PC-9 (cell line): ENCODE data around the gene KCNH8. TPM values are rescaled to one million over a fixed set of nuclear protein-coding genes. Genes with fewer than 3 reads are reported as not detected.

Source experiments
- BruUV-seq: library from RNA; stranded (reverse); fragments of 400-500 nt; replicated peaks from 2 replicates; lab custom pipeline; 2021; lab: Mats Ljungman, UMichigan
- CTCF ChIA-PET: fragments of 300-600 bp; sonication (Branson Sonifier 250); formaldehyde crosslinking; loops from one replicate; lab custom pipeline; 2022; ENCODE audit warnings: antibody characterized with exemption; lab: Charles Lee
- POLR2A ChIA-PET: fragments of 300-600 bp; sonication (Branson Sonifier 250); formaldehyde crosslinking; loops from one replicate; lab custom pipeline; 2022; ENCODE audit warnings: antibody characterized with exemption; ENCODE audit not compliant: unreplicated experiment; lab: Charles Lee
- DNase-seq, 2 experiments: peaks; one replicate each; pipeline versions ENCODE4 v3.0.0 to v3.0.0-alpha.2; 2015 to 2022; ENCODE audit warnings: mixed read lengths in 1 of 2
- H2AFZ ChIP-seq: fragments of 200-600 bp; sonication (generic); 2 replicates; pipeline ENCODE4 v1.8.1; 2017; ENCODE audit warnings: antibody characterized with exemption
- H3F3A ChIP-seq: fragments of 200-600 bp; sonication (generic); 2 replicates; pipeline ENCODE4 v1.8.1; 2017; ENCODE audit warnings: antibody characterized with exemption, mild to moderate bottlenecking, low read depth; ENCODE audit not compliant: insufficient read depth
- H3K27ac ChIP-seq: fragments of 200-600 bp; sonication (generic); 2 replicates; pipeline ENCODE4 v1.6.1; 2016; ENCODE audit warnings: mixed run types
- H3K27me3 ChIP-seq: fragments of 200-600 bp; sonication (generic); 2 replicates; pipeline ENCODE4 v1.6.1; 2016; ENCODE audit warnings: low read depth, mixed run types; ENCODE audit not compliant: insufficient read depth
- H3K36me3 ChIP-seq: fragments of 200-600 bp; sonication (generic); 2 replicates; pipeline ENCODE4 v1.6.1; 2016; ENCODE audit warnings: low read depth, mixed run types
- H3K4me1 ChIP-seq: fragments of 200-600 bp; sonication (generic); replicated peaks from 2 replicates; pipeline ENCODE4 v1.6.1; 2016; ENCODE audit warnings: mixed run types; ENCODE audit not compliant: insufficient read depth
- H3K4me2 ChIP-seq: fragments of 200-600 bp; sonication (generic); 2 replicates; pipeline ENCODE4 v1.6.1; 2017; ENCODE audit warnings: mixed run types
- H3K4me3 ChIP-seq: fragments of 200-600 bp; sonication (generic); 2 replicates; pipeline ENCODE4 v1.6.1; 2016; ENCODE audit warnings: mixed run types
- H3K79me2 ChIP-seq: fragments of 200-600 bp; sonication (generic); 2 replicates; pipeline ENCODE4 v1.6.1; 2017; ENCODE audit warnings: low read depth, mixed run types
- H3K9me2 ChIP-seq: fragments of 200-600 bp; sonication (generic); 2 replicates; pipeline ENCODE4 v1.8.1; 2017; ENCODE audit warnings: mild to moderate bottlenecking; ENCODE audit not compliant: insufficient read depth
- H3K9me3 ChIP-seq: fragments of 200-600 bp; sonication (generic); 2 replicates; pipeline ENCODE4 v1.8.1; 2016; ENCODE audit warnings: low read depth; ENCODE audit not compliant: insufficient read depth
- H4K20me1 ChIP-seq: fragments of 200-600 bp; sonication (generic); 2 replicates; pipeline ENCODE4 v1.8.1; 2017; ENCODE audit not compliant: insufficient read depth
- EZH2 ChIP-seq: fragments of 200-600 bp; sonication (generic); IDR thresholded peaks from 2 replicates; pipeline ENCODE4 v1.8.0; 2017; ENCODE audit warnings: antibody characterized with exemption, low read depth
- intact Hi-C: fragments of 100-400 bp; cut with micrococcal nuclease; formaldehyde crosslinking; loops from one replicate; pipeline ENCODE4 v1.10.0; 2022; ENCODE audit not compliant: unreplicated experiment
- total RNA-seq: library from RNA; stranded (reverse); gene quantifications from 2 replicates; pipeline ENCODE4 v1.2.3, GENCODE V29; 2021
- TF ChIP-seq, protein P1 (sequence below): fragments of 200-600 bp; sonication (generic); conservative IDR thresholded peaks from 2 replicates; pipeline ENCODE4 v1.6.1; 2017; ENCODE audit warnings: mixed run types, antibody characterized with exemption, mild to moderate bottlenecking, moderate library complexity

Gene KCNH8
- total RNA-seq, 1 experiment from 2014 or later = 0.63 TPM

DNA sequence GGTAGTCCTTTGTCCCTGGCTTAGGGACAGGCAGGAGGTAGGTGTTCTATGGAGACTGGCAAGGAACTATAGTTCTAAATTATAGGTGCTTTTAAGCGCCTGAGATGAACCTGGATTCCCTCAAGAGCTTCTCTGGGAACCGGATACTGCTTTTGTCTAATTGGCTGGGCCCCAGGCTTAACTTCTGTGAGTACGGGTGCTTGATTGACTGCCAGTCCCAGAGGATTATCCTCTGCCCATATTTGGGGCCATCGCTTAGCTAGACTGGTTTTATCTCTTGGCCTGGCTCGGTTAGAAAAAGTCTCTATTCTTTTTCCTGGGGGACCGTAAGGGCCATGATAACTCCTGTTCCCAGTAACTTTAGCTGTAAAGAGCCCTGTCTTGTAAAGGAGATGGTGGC, 339.1 kb downstream of the KCNH8 start:
- no peaks in the 10 kb centered on the region for H3K79me2 ChIP-seq
- no peaks in the 10 kb centered on the region for H3K9me3 ChIP-seq
- H3K4me1 ChIP-seq = no peaks in the 10 kb centered on the region
- BruUV-seq = no TSS peak
- TF ChIP-seq EZH2 = no peak
- TF ChIP-seq, protein P1, sequence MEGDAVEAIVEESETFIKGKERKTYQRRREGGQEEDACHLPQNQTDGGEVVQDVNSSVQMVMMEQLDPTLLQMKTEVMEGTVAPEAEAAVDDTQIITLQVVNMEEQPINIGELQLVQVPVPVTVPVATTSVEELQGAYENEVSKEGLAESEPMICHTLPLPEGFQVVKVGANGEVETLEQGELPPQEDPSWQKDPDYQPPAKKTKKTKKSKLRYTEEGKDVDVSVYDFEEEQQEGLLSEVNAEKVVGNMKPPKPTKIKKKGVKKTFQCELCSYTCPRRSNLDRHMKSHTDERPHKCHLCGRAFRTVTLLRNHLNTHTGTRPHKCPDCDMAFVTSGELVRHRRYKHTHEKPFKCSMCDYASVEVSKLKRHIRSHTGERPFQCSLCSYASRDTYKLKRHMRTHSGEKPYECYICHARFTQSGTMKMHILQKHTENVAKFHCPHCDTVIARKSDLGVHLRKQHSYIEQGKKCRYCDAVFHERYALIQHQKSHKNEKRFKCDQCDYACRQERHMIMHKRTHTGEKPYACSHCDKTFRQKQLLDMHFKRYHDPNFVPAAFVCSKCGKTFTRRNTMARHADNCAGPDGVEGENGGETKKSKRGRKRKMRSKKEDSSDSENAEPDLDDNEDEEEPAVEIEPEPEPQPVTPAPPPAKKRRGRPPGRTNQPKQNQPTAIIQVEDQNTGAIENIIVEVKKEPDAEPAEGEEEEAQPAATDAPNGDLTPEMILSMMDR = no peak
- DNase-seq = no peak
- CTCF ChIA-PET = no interaction called here
- no peaks in the 10 kb centered on the region for H3K36me3 ChIP-seq
- H3K27me3 ChIP-seq = no peaks in the 10 kb centered on the region
- no peak overlapping the region for H2AFZ ChIP-seq
- no peaks in the 10 kb centered on the region for H4K20me1 ChIP-seq
- H3K27ac ChIP-seq = no peak overlapping the region
- no peak overlapping the region for H3K4me3 ChIP-seq
- intact Hi-C loops = no loop called here
- no peaks in the 10 kb centered on the region for H3K9me2 ChIP-seq
- H3K4me2 ChIP-seq = no peak overlapping the region
- H3F3A ChIP-seq = no peaks in the 10 kb centered on the region
- POLR2A ChIA-PET = no interaction called here

DNA sequence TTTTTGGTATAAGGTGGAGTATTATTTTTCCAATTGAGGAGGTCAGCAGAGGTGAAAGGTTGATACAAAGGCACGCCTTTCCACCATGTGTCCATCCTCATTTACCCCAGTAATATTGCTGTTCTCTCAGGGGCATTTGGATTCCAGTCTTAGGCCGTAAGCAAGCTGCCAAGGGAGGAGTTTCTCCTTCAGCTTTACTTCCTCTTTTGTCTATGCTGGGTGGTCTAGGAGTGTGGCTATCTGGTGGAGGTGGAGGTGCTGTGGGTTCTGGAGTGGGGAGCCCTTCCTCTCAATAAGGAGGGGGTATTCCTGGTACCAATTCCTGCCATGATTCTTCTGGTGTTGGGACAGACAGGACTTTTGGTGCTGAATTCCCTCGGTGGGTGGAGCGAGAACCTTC, 340.6 kb downstream of the KCNH8 start:
- Histone ChIP-seq H3K36me3 (no peaks in the 10 kb centered on the region), H3K27ac (no peak overlapping the region), H3K4me3 (no peak overlapping the region), H3K27me3 (no peaks in the 10 kb centered on the region), H3K79me2 (no peaks in the 10 kb centered on the region), H3K4me1 (no peaks in the 10 kb centered on the region), H4K20me1 (no peaks in the 10 kb centered on the region), H2AFZ (no peak overlapping the region), H3K9me3 (no peaks in the 10 kb centered on the region), H3F3A (no peaks in the 10 kb centered on the region), H3K9me2 (no peaks in the 10 kb centered on the region), H3K4me2 (no peak overlapping the region)
- no TSS peak for BruUV-seq
- TF ChIP-seq, protein P1 = no peak
- TF ChIP-seq EZH2 = no peak
- intact Hi-C loops = no loop called here
- ChIA-PET POLR2A (no interaction called here), CTCF (no interaction called here)
- DNase-seq = no peak

DNA sequence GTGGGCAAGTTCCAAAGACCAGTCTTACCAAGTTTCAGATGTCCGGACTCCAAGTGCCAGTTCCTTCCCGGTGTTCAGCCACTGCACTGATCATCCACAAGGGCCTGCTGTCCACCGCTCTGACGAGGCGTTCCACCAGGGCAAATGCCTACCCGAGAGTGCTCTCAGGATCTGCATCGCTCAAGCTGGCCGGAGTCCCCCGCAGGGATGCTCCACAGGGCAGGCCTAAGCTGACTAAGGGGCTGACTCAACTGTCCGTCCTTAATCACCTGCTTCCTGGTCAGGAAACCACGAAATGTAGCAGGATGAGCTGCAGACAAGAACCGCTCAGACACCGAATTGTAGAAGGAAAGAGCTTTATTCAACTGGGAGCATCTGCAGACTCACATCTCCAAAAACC, 341.6 kb downstream of the KCNH8 start:
- no peaks in the 10 kb centered on the region for H3F3A ChIP-seq
- no peak for DNase-seq
- TF ChIP-seq, protein P1 = no peak
- no peak for TF ChIP-seq EZH2
- no peak overlapping the region for H2AFZ ChIP-seq
- H3K27me3 ChIP-seq = no peaks in the 10 kb centered on the region
- intact Hi-C loops = no loop called here
- H4K20me1 ChIP-seq = no peaks in the 10 kb centered on the region
- no peak overlapping the region for H3K27ac ChIP-seq
- H3K9me2 ChIP-seq = no peaks in the 10 kb centered on the region
- no TSS peak for BruUV-seq
- H3K4me2 ChIP-seq = no peak overlapping the region
- H3K9me3 ChIP-seq = no peaks in the 10 kb centered on the region
- no peaks in the 10 kb centered on the region for H3K79me2 ChIP-seq
- H3K36me3 ChIP-seq = no peaks in the 10 kb centered on the region
- H3K4me1 ChIP-seq = no peaks in the 10 kb centered on the region
- ChIA-PET CTCF (no interaction called here), POLR2A (no interaction called here)
- H3K4me3 ChIP-seq = no peak overlapping the region
